Measurements from ENCODE around the gene ETV4. TPM values are rescaled to one million over a fixed set of nuclear protein-coding genes. Genes with fewer than 3 reads are reported as not detected.

The ETV4 gene
- total and polyA plus RNA-seq, 2 of the 13 experiments (the other 11 are each of a cell fraction or from before 2014, with no cell fraction given), result 128 to 330 TPM

DNA sequence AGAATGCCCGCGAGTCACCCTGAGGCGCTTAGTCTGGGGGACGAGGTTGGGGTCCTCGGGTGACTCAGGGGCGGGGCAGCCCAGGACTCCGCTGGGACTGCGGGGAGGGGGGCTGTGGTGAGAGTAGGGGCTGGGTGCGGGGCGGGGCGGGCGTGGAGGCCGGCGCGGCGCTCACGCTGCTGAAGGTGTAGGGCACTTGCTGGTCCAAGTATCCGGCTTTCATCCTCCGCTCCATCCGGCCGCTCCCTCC is 832 bp downstream of the ETV4 start (continued):
- TF ChIP-seq, protein P1, sequence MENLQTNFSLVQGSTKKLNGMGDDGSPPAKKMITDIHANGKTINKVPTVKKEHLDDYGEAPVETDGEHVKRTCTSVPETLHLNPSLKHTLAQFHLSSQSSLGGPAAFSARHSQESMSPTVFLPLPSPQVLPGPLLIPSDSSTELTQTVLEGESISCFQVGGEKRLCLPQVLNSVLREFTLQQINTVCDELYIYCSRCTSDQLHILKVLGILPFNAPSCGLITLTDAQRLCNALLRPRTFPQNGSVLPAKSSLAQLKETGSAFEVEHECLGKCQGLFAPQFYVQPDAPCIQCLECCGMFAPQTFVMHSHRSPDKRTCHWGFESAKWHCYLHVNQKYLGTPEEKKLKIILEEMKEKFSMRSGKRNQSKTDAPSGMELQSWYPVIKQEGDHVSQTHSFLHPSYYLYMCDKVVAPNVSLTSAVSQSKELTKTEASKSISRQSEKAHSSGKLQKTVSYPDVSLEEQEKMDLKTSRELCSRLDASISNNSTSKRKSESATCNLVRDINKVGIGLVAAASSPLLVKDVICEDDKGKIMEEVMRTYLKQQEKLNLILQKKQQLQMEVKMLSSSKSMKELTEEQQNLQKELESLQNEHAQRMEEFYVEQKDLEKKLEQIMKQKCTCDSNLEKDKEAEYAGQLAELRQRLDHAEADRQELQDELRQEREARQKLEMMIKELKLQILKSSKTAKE (CRISPR knock-in tag; IDR thresholded peaks at IDR 0.05; ENCODE audit: borderline replicate concordance), result no peak
- TF ChIP-seq STAT5B (CRISPR knock-in tag; IDR thresholded peaks at IDR 0.05) (no peak), CCDC6 (CRISPR knock-in tag; IDR thresholded peaks at IDR 0.05) (no peak), KDM3A (CRISPR knock-in tag; IDR thresholded peaks at IDR 0.05; ENCODE audit: low read depth) (no peak; the same call in 1 of the 2 replicates), POLR2AphosphoS5 (IDR thresholded peaks at IDR 0.05; ENCODE audit: low read depth, low read length) (0 out of 2 replicates have a peak, but pooled peaks have one; percentile 13), MIER2 (CRISPR knock-in tag; IDR thresholded peaks at IDR 0.05) (peak; percentile 22; the same call in 1 of the 2 replicates), ELF1 (CRISPR knock-in tag; IDR thresholded peaks at IDR 0.05) (0 out of 2 replicates have a peak, but pooled peaks have one; percentile 53), DMAP1 (CRISPR knock-in tag; IDR thresholded peaks at IDR 0.05) (no peak), PAF1 (CRISPR knock-in tag; IDR thresholded peaks at IDR 0.05) (0 out of 2 replicates have a peak, but pooled peaks have one; percentile 69), AGO1 (IDR thresholded peaks at IDR 0.05; ENCODE audit: low read depth, low read length, poor library complexity, severe bottlenecking) (no peak), ZFP82 (CRISPR knock-in tag; IDR thresholded peaks at IDR 0.05; ENCODE audit: borderline replicate concordance) (0 out of 2 replicates have a peak, but pooled peaks have one; percentile 90)
- TF ChIP-seq, protein P2, sequence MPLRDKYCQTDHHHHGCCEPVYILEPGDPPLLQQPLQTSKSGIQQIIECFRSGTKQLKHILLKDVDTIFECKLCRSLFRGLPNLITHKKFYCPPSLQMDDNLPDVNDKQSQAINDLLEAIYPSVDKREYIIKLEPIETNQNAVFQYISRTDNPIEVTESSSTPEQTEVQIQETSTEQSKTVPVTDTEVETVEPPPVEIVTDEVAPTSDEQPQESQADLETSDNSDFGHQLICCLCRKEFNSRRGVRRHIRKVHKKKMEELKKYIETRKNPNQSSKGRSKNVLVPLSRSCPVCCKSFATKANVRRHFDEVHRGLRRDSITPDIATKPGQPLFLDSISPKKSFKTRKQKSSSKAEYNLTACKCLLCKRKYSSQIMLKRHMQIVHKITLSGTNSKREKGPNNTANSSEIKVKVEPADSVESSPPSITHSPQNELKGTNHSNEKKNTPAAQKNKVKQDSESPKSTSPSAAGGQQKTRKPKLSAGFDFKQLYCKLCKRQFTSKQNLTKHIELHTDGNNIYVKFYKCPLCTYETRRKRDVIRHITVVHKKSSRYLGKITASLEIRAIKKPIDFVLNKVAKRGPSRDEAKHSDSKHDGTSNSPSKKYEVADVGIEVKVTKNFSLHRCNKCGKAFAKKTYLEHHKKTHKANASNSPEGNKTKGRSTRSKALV (CRISPR knock-in tag; IDR thresholded peaks at IDR 0.05), result no peak
- TF ChIP-seq, protein P3, sequence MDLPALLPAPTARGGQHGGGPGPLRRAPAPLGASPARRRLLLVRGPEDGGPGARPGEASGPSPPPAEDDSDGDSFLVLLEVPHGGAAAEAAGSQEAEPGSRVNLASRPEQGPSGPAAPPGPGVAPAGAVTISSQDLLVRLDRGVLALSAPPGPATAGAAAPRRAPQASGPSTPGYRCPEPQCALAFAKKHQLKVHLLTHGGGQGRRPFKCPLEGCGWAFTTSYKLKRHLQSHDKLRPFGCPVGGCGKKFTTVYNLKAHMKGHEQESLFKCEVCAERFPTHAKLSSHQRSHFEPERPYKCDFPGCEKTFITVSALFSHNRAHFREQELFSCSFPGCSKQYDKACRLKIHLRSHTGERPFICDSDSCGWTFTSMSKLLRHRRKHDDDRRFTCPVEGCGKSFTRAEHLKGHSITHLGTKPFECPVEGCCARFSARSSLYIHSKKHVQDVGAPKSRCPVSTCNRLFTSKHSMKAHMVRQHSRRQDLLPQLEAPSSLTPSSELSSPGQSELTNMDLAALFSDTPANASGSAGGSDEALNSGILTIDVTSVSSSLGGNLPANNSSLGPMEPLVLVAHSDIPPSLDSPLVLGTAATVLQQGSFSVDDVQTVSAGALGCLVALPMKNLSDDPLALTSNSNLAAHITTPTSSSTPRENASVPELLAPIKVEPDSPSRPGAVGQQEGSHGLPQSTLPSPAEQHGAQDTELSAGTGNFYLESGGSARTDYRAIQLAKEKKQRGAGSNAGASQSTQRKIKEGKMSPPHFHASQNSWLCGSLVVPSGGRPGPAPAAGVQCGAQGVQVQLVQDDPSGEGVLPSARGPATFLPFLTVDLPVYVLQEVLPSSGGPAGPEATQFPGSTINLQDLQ (CRISPR knock-in tag; IDR thresholded peaks at IDR 0.05), result no peak
- TF ChIP-seq, protein P4, sequence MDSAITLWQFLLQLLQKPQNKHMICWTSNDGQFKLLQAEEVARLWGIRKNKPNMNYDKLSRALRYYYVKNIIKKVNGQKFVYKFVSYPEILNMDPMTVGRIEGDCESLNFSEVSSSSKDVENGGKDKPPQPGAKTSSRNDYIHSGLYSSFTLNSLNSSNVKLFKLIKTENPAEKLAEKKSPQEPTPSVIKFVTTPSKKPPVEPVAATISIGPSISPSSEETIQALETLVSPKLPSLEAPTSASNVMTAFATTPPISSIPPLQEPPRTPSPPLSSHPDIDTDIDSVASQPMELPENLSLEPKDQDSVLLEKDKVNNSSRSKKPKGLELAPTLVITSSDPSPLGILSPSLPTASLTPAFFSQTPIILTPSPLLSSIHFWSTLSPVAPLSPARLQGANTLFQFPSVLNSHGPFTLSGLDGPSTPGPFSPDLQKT (CRISPR knock-in tag; IDR thresholded peaks at IDR 0.05; ENCODE audit: borderline replicate concordance), result no peak
- TF ChIP-seq, protein P5, sequence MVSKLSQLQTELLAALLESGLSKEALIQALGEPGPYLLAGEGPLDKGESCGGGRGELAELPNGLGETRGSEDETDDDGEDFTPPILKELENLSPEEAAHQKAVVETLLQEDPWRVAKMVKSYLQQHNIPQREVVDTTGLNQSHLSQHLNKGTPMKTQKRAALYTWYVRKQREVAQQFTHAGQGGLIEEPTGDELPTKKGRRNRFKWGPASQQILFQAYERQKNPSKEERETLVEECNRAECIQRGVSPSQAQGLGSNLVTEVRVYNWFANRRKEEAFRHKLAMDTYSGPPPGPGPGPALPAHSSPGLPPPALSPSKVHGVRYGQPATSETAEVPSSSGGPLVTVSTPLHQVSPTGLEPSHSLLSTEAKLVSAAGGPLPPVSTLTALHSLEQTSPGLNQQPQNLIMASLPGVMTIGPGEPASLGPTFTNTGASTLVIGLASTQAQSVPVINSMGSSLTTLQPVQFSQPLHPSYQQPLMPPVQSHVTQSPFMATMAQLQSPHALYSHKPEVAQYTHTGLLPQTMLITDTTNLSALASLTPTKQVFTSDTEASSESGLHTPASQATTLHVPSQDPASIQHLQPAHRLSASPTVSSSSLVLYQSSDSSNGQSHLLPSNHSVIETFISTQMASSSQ (IDR thresholded peaks at IDR 0.05; ENCODE audit: low read depth), result no peak
- TF ChIP-seq, protein P5 (CRISPR knock-in tag; IDR thresholded peaks at IDR 0.05; ENCODE audit: borderline replicate concordance), result peak; percentile 62; the same call in 1 of the 2 replicates
- TF ChIP-seq, protein P6, sequence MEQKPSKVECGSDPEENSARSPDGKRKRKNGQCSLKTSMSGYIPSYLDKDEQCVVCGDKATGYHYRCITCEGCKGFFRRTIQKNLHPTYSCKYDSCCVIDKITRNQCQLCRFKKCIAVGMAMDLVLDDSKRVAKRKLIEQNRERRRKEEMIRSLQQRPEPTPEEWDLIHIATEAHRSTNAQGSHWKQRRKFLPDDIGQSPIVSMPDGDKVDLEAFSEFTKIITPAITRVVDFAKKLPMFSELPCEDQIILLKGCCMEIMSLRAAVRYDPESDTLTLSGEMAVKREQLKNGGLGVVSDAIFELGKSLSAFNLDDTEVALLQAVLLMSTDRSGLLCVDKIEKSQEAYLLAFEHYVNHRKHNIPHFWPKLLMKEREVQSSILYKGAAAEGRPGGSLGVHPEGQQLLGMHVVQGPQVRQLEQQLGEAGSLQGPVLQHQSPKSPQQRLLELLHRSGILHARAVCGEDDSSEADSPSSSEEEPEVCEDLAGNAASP (CRISPR knock-in tag; IDR thresholded peaks at IDR 0.05; ENCODE audit: borderline replicate concordance), result peak; percentile 83; the same call in 1 of the 2 replicates
